NCI-H1092 (cell line): Measurements from ENCODE around the gene IGSF3.
"Not testable (repeated sequence)": the region's sequence is repeated elsewhere in the genome, so short reads cannot be mapped to it uniquely, and the experiment has no call there.

Experiments
- DNase-seq: peaks from one replicate; lab custom pipeline; 2025; lab: John Stamatoyannopoulos, UW

Gene IGSF3

GRCh38 chr1:116629441-116629840 lies 38.1 kb downstream of the IGSF3 start:
- DNase-seq = not testable (repeated sequence)

GRCh38 chr1:116628448-116628847 lies 39.1 kb downstream of the IGSF3 start:
- no peak for DNase-seq

- DNase-seq = peak; percentile 16
These were observed 40.2 kb downstream of the IGSF3 start for GRCh38 chr1:116627357-116627756.

DNA sequence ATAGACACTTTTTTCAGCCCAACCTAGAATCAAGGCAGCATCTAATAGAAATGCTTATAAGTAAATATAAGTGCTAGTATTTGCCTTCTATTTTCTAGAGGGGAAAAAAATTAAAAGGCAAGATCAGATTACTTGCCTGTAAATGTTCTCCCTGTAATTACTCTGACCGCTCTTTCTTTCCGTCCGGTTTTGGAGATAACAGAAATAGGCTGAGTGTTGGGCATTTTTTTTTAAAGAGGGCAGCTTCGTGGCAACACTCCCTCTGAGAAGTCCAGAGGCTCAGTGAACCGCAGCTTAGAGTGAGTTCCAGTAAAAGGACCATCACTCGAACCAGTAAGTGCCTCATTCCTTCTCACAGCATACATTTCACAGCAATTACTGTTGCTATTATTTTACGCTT lies 40.6 kb downstream of the IGSF3 start:
- not testable (repeated sequence) for DNase-seq

DNA sequence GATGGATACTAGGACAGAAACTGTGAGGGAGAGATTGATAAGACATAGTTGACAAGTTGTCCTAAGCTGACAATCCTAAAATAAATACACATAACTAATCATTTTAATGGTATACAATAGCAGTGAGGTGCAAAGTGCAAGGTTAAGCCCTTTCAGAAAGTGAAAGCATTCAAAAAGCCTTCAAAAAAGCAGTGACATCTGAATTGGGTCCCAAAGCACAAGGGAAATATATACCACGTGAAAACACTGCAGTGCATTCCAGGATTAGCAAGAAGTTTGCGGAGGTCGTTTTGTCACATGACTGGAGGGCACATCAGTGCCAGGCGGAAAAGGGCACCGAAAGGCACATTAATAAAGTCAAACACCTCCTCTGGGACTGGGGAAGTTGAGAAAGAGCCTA lies 42.4 kb downstream of the IGSF3 start:
- not testable (repeated sequence) for DNase-seq

DNA sequence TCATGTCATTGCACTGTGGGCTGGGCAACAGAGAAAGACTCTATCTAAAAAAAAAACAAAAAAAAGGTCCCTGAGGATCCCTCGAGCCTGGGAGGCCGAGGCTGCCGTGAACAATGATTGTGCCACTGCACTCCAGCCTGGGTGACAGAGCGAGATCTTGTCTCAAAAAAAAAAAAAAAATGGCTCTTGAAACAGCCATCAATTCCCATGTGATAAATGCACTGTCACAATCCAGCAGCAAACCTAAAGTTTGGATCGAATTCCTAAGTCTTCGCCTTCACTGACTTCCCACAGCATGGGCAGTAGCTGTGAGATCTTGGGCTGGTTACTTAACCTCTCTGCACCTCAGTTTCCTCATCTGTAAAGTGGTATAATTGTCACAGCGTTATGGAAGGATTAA lies 43.5 kb downstream of the IGSF3 start:
- no peak for DNase-seq

GRCh38 chr1:116622496-116622895 lies 45.0 kb downstream of the IGSF3 start:
- DNase-seq = not testable (repeated sequence)

GRCh38 chr1:116621756-116622155 lies 45.8 kb downstream of the IGSF3 start:
- not testable (repeated sequence) for DNase-seq

GRCh38 chr1:116620392-116620791 lies 47.1 kb downstream of the IGSF3 start:
- DNase-seq = not testable (repeated sequence)

DNA sequence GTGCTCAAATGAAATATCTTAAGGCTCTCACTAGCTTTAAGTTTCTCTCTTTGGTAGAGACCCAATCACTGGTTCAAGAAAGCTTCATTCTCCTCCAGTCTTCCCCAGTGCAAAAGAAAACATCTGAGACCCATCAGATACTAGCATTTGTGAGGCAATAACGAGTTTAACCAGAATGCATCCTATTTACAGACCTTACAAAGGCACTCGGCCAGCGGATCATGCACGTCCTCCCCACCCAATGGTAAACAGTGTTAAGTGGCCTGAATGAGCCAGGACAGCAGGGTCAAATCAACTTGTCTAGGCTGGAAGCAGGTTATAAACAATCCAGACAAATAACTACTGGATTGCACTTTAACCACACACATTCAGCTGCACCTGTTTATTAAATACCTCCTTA lies 48.4 kb downstream of the IGSF3 start:
- DNase-seq = not testable (repeated sequence)

DNA sequence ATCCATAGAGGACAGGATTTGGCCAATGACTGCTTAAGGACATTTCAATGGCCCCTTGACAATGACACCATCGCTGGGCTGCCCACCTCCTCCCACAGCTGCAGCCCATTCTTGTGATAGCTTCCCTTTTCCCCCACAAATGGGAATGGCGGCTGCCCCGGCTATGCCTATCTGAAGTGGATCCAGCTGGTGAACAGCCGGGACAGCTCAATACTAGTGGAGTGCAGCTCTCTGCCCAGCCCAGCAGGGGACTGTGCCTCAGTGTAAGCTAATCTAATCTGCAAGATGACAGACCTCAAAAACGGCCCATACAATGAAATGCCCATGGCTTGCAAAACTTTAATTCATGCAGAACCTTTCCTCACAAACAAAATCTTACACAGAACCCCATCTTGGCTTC lies 49.7 kb downstream of the IGSF3 start:
- not testable (repeated sequence) for DNase-seq

DNA sequence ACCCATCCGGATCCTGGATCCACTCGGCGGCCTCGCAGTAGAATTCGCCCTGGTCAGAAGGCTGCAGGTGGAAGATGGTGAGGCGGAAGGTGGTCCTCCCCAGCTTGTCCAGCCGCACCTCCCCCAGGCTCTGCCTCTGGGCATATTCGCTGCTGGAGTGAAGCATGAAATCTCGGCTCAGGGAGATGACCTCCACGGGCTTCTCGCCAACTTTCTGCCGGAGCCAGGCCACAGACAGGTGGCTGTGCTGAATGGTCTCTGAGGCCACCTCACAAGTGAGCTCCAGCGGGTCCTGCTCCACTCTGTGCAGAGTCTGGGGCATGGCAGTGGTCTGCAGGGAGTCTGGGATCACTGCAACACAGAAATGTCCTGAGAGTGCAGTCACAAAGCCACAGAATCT lies 53.7 kb downstream of the IGSF3 start:
- DNase-seq = not testable (repeated sequence)

DNA sequence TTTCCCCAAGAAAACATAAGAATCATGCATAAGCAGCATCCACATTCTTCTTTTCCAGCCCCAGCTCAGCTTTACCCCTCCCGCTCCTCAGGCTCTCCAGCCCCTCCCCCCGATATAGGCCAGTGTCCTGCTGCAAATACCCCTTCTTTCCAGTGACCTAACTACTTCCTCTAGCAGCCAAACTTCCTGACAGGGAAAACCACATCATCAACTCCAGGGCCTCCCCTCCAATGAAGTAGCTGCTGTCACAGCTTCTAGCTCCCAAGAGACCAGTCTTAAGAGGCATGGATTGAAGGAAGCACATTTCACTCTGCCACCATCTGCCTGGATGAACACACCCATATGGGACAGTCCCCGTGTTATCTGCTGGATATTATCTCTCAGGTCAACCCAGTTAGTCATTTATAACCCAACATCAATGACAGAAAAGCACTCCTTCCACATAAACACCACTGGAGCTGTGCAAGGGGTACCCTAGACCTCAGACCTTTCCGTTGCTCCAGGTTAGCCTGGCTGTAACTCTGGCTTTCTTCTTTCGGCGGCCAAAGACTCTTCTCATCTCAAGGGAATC lies 57.6 kb downstream of the IGSF3 start:
- DNase-seq = not testable (repeated sequence)

DNA sequence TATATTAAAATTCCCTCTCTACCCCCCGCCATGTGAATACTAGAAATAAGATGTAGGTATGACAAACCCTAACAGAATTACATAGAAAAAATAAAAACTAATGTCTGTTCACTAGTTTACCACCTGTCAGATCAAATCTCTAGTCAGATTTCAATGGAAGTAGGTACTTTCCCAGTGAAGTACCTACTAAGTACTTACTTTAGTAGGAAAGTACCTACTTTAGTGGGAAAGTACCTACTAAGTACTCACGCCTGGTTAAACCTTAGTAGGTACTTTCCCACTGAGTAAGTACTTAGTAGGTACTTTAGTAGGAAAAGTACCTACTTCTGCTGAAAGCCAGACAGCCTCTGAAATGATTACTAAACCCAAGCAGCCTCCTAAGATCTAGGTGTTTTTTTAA lies 58.7 kb downstream of the IGSF3 start:
- DNase-seq = not testable (repeated sequence)

GRCh38 chr1:116608151-116608550 lies 59.4 kb downstream of the IGSF3 start:
- DNase-seq = not testable (repeated sequence)

DNA sequence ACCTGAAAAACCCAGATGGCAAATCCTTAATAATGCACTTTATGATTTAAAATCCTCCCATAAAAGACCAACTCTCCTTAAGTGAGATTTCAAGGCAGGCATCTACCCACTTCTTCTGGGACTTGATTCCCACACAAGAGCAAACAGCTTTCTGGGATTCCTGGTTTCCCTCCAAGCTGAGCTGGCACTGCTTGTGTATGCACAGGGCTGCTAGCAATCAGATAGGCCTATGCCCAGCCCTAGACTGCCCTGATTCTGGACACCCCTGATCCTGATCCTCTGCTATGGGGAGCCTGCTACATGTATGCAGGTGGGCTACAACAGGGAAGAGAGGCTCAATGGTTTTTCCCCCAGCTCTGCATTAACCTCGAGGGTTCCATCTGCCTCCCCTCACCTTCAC lies 60.1 kb downstream of the IGSF3 start:
- not testable (repeated sequence) for DNase-seq

GRCh38 chr1:116606067-116606466 lies 61.5 kb downstream of the IGSF3 start:
- DNase-seq = not testable (repeated sequence)

- no peak for DNase-seq
These were observed 62.2 kb downstream of the IGSF3 start for GRCh38 chr1:116605315-116605714.

DNA sequence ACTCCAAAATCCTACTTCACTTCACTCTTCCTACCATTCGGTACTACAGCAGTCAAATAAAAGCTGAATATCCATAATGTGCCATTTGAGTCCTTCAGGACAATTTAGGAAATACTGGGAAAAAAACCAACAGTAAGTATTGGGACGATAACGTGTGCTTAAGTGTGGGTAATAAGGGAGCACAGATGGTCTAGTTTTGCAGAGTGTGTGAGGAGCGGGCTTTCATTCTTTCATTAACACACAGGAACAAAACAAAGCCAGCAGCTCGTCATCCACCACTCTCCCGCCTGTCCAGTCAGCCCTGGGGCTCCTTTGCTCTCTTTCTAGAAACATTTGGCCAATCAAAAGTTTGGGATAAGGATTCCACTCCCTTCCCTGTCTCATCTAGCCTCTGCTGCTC lies 63.1 kb downstream of the IGSF3 start:
- DNase-seq = not testable (repeated sequence)

DNA sequence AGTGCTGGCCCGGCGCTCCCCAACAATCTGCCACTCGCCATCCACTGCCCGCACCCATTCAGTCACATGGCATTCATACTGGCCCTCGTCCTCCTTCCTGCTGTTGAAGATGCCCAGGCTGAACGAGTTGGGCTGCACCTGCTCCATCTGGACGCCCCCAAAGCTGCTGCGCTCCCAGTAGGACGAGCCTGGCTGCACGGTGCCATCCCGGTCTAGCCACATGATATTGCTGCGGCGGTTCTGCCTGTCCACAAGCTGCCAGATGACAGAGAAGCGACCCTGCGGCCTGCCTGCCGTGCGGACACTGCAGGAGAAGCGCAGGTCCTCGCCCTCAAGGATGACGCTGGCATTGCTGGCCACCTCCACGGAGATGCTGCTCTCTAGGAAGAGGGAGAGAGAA lies 63.9 kb downstream of the IGSF3 start:
- DNase-seq = not testable (repeated sequence)

DNA sequence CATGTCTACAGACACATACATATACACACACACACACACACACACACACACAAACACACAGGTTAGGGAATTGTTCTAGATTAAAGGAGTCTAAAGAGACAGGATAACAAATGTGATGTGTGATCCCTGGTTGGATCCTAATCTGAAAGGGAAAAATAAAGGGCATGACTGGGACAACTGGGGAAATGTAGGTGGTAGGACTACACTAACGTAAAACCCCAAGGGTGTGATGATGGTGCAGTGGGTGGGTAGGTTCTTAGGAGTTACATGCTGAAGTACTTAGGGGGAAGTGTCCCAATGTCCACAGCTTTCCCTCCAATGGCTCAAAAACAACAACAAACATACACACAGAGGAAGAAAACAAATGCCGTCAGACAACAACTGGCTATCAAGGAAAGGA lies 68.2 kb downstream of the IGSF3 start:
- DNase-seq = not testable (repeated sequence)

DNA sequence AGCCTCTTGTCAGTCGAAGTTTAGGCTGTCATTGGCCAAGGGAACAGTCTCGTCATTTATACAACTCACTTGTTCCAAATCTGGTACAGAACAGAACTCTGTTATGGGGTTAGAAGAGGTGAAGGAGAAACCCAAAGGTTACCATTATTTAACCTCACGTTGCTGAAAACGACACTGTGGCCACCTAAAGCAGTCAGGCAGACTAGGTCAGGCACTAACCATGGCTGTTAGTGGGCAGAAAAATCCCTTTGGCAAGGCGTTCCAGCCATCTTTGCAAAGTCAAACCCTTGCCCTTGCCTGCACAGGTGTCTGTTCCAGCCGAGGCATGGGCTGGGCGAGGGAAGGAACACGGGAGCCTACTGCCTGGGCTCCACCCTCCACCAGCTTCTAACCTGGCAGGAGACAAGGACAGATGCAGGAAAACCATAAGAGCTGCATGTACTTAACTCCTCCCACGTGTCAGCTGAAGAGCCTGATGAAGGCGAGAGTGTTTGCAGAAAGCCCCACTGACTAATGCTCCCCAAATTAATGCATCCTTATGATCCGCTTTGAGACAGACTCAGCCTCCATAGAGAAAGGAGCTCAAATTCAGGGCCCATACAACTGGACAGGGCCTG lies 69.0 kb downstream of the IGSF3 start:
- not testable (repeated sequence) for DNase-seq

- not testable (repeated sequence) for DNase-seq
These were observed 70.1 kb downstream of the IGSF3 start for GRCh38 chr1:116597388-116597787.

- not testable (repeated sequence) for DNase-seq
These were observed 70.7 kb downstream of the IGSF3 start for GRCh38 chr1:116596742-116597307.
